GM19455 (cell line): ENCODE measurements around the gene TBX22.
"Not testable (repeated sequence)": the region's sequence is repeated elsewhere in the genome, so short reads cannot be mapped to it uniquely, and the experiment has no call there.

Experiments
- ATAC-seq: cut with Tn5 transposase; IDR thresholded peaks from one replicate; pipeline ENCODE4 v1.9.1; 2021; ENCODE audit not compliant: unreplicated experiment

The TBX22 gene

GRCh38 chrX:80014141-80014940, at the start of gene TBX22:
Gene TBX22 (plus strand): TSS chrX:80014753. CDS start chrX:80022270, 7,517 bp downstream.
- no peak for ATAC-seq

GRCh38 chrX:79975605-79976004, 38.9 kb upstream of the TBX22 start:
- no peak for ATAC-seq

GRCh38 chrX:80004458-80004857, 10.1 kb upstream of the TBX22 start:
- no peak for ATAC-seq

- ATAC-seq = no peak
Measured at GRCh38 chrX:80011522-80011921, 3.0 kb upstream of the TBX22 start.

GRCh38 chrX:80016182-80016581, 1.6 kb downstream of the TBX22 start:
- no peak for ATAC-seq

GRCh38 chrX:80021621-80022020, 7.1 kb downstream of the TBX22 start:
- ATAC-seq = no peak

- no peak for ATAC-seq
Measured at GRCh38 chrX:80022363-80023031, 7.9 kb downstream of the TBX22 start.

- no peak for ATAC-seq
Measured at GRCh38 chrX:80026116-80026515, 11.6 kb downstream of the TBX22 start.

- ATAC-seq = not testable (repeated sequence)
Measured at GRCh38 chrX:80066156-80066555, 51.6 kb downstream of the TBX22 start.

- not testable (repeated sequence) for ATAC-seq
Measured at GRCh38 chrX:80075625-80076024, 61.1 kb downstream of the TBX22 start.
